ENCODE data around the gene SLCO2A1.

Gene SLCO2A1

GRCh38 chr3:133984975-133985374 lies 44.8 kb downstream of the SLCO2A1 start:
- TF ChIP-seq CTCF (IDR thresholded peaks at IDR 0.05; ENCODE audit: low read depth, low read length, missing control alignments), result no peak

GRCh38 chr3:133983576-133984560 lies 45.9 kb downstream of the SLCO2A1 start:
- DNase-seq (ENCODE audit: extremely low read depth, low read depth), result no peak
- H3K4me3 ChIP-seq (replicated peaks; ENCODE audit: low read depth, low read length), result no peak overlapping the region
- no peak for TF ChIP-seq CTCF (IDR thresholded peaks at IDR 0.05; ENCODE audit: low read depth, low read length, missing control alignments)

More at GRCh38 chr3:133984975-133985374, 44.8 kb downstream of the SLCO2A1 start:
- no peak overlapping the region for H3K4me3 ChIP-seq (replicated peaks; ENCODE audit: low read depth, low read length)
- no peak for DNase-seq (ENCODE audit: extremely low read depth, low read depth)

- TF ChIP-seq CTCF (IDR thresholded peaks at IDR 0.05; ENCODE audit: low read depth, low read length, missing control alignments), result no peak
- DNase-seq (ENCODE audit: extremely low read depth, low read depth), result no peak
- H3K4me3 ChIP-seq (replicated peaks; ENCODE audit: low read depth, low read length), result no peak overlapping the region
Measured at GRCh38 chr3:133983126-133983525, 46.6 kb downstream of the SLCO2A1 start.

GRCh38 chr3:133980550-133980949 lies 49.2 kb downstream of the SLCO2A1 start:
- H3K4me3 ChIP-seq (replicated peaks; ENCODE audit: low read depth, low read length), result no peak overlapping the region
- DNase-seq (ENCODE audit: extremely low read depth, low read depth), result no peak
- no peak for TF ChIP-seq CTCF (IDR thresholded peaks at IDR 0.05; ENCODE audit: low read depth, low read length, missing control alignments)

- no peak for TF ChIP-seq CTCF (IDR thresholded peaks at IDR 0.05; ENCODE audit: low read depth, low read length, missing control alignments)
- DNase-seq (ENCODE audit: extremely low read depth, low read depth), result no peak
- no peak overlapping the region for H3K4me3 ChIP-seq (replicated peaks; ENCODE audit: low read depth, low read length)
Measured at GRCh38 chr3:133980035-133980434, 49.7 kb downstream of the SLCO2A1 start.

GRCh38 chr3:133979553-133979952 lies 50.2 kb downstream of the SLCO2A1 start:
- no peak for DNase-seq (ENCODE audit: extremely low read depth, low read depth)
- TF ChIP-seq CTCF (IDR thresholded peaks at IDR 0.05; ENCODE audit: low read depth, low read length, missing control alignments), result no peak
- no peak overlapping the region for H3K4me3 ChIP-seq (replicated peaks; ENCODE audit: low read depth, low read length)

Data from HFF-Myc (cell line).